ENCODE measurements around the gene TTC39C. TPM values are rescaled to one million over a fixed set of nuclear protein-coding genes. Genes with fewer than 3 reads are reported as not detected.

TTC39C gene
- polyA plus RNA-seq, 1 experiment, result 24.3 TPM

GRCh38 chr18:24089515-24090337 lies 75.2 kb downstream of the TTC39C start:
- CTCF ChIA-PET, result interaction anchor here (0.9 kb wide), 1 partner anchor 171 kb away, joined by 3 read pairs; no protein-coding TSS in a partner anchor
- POLR2A ChIA-PET, result no interaction called here
- no peaks in the 10 kb centered on the region for H3K27me3 ChIP-seq (ENCODE audit: control insufficient read depth, insufficient read depth, low read length)
- no peak overlapping the region for H3K4me3 ChIP-seq (ENCODE audit: low read depth, low read length)
- DNase-seq (ENCODE audit: low read depth, low spot score), result no peak
- H3K27ac ChIP-seq (ENCODE audit: low read depth, low read length), result no peak overlapping the region
- H3K9me3 ChIP-seq (ENCODE audit: control insufficient read depth, insufficient read depth, low read length), result no peaks in the 10 kb centered on the region
- no peak for TF ChIP-seq CTCF (IDR thresholded peaks at IDR 0.05; ENCODE audit: low read depth, low read length)

- Histone ChIP-seq H3K4me3 (ENCODE audit: low read depth, low read length) (no peak overlapping the region), H3K27ac (ENCODE audit: low read depth, low read length) (no peak overlapping the region), H3K27me3 (ENCODE audit: control insufficient read depth, insufficient read depth, low read length) (no peaks in the 10 kb centered on the region), H3K9me3 (ENCODE audit: control insufficient read depth, insufficient read depth, low read length) (no peaks in the 10 kb centered on the region)
- DNase-seq (ENCODE audit: low read depth, low spot score), result no peak
- CTCF ChIA-PET, result interaction anchor here (0.6 to 0.9 kb wide), 3 partner anchors 15 to 172 kb away, joined by 3 read pairs; no protein-coding TSS in a partner anchor
- POLR2A ChIA-PET, result no interaction called here
- TF ChIP-seq CTCF (IDR thresholded peaks at IDR 0.05; ENCODE audit: low read depth, low read length), result no peak
Observed at GRCh38 chr18:24090876-24091275, 76.3 kb downstream of the TTC39C start.

DNA sequence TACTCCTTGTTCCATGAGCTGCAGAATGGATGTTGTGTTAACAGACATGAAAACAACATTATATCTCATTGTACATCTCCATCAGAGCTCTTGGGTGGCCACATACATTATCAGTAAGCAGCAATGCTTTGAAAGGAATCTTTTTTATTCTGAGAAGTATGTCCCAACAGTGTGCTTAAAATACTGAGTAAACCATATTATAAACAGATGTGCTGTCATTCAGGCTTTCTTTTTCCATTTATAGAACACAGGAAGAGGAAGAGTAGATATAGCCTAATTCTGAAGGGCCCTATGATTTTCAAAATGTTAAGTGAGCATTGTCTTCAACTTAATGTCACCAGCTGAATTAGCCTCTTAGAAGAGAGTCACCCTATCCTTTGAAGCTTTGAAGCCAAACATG lies 80.0 kb downstream of the TTC39C start:
- H3K27me3 ChIP-seq (ENCODE audit: control insufficient read depth, insufficient read depth, low read length), result no peaks in the 10 kb centered on the region
- no peak overlapping the region for H3K4me3 ChIP-seq (ENCODE audit: low read depth, low read length)
- H3K27ac ChIP-seq (ENCODE audit: low read depth, low read length), result no peak overlapping the region
- H3K9me3 ChIP-seq (ENCODE audit: control insufficient read depth, insufficient read depth, low read length), result peaks cover 6% of the 10 kb centered on the region; the same call in 1 of the 2 replicates
- POLR2A ChIA-PET, result interaction anchor here (0.7 kb wide), 1 partner anchor 18 kb away, joined by 4 read pairs; no protein-coding TSS in a partner anchor
- CTCF ChIA-PET, result no interaction called here
- no peak for DNase-seq (ENCODE audit: low read depth, low spot score)
- no peak for TF ChIP-seq CTCF (IDR thresholded peaks at IDR 0.05; ENCODE audit: low read depth, low read length)

DNA sequence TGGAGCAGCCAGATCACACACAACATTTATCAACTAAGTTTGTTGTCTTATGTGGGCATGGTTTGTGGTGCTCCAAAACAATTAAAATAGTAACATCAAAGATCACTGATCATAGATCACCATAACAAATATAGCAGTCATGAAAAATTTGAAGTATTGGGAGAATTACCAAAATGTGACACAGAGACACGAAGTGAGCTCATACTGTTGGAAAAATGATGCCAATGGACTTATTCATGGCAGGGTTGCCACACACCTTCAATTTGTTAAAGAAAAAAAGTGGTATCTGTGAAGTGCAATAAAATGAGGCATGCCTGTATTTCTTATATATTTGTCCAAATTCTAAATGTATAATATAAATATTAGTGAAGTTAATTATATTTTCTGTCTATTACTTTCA lies 81.4 kb downstream of the TTC39C start:
- Histone ChIP-seq H3K27me3 (ENCODE audit: control insufficient read depth, insufficient read depth, low read length) (no peaks in the 10 kb centered on the region), H3K4me3 (ENCODE audit: low read depth, low read length) (no peak overlapping the region), H3K9me3 (ENCODE audit: control insufficient read depth, insufficient read depth, low read length) (peaks cover 6% of the 10 kb centered on the region; the same call in 1 of the 2 replicates), H3K27ac (ENCODE audit: low read depth, low read length) (no peak overlapping the region)
- POLR2A ChIA-PET, result no interaction called here
- CTCF ChIA-PET, result interaction anchor here (0.9 to 1.7 kb wide), 2 partner anchors 24 to 178 kb away, joined by 4 to 5 read pairs; no protein-coding TSS in a partner anchor
- TF ChIP-seq CTCF (IDR thresholded peaks at IDR 0.05; ENCODE audit: low read depth, low read length), result no peak
- no peak for DNase-seq (ENCODE audit: low read depth, low spot score)

- POLR2A ChIA-PET, result no interaction called here
- Histone ChIP-seq H3K4me3 (ENCODE audit: low read depth, low read length) (no peak overlapping the region), H3K9me3 (ENCODE audit: control insufficient read depth, insufficient read depth, low read length) (peaks cover 2% of the 10 kb centered on the region; the same call in 1 of the 2 replicates), H3K27me3 (ENCODE audit: control insufficient read depth, insufficient read depth, low read length) (no peaks in the 10 kb centered on the region), H3K27ac (ENCODE audit: low read depth, low read length) (no peak overlapping the region)
- CTCF ChIA-PET, result no interaction called here
- no peak for TF ChIP-seq CTCF (IDR thresholded peaks at IDR 0.05; ENCODE audit: low read depth, low read length)
- no peak for DNase-seq (ENCODE audit: low read depth, low spot score)
Observed at GRCh38 chr18:24103320-24104021, 88.9 kb downstream of the TTC39C start.

Data from AG04450 (cell line).